HEK293T (cell line): Measurements from ENCODE around the gene CCDC88C.

Experiments
- CTCF ChIA-PET: fragments of 350-600 bp; formaldehyde crosslinking; extraction: SDS; loops from one replicate; lab custom pipeline; 2021; ENCODE audit warnings: antibody characterized with exemption, inconsistent platforms; lab: Yijun Ruan, JAX
- POLR2A ChIA-PET: fragments of 350-600 bp; formaldehyde crosslinking; extraction: SDS; loops from one replicate; lab custom pipeline; 2020; ENCODE audit warnings: antibody characterized with exemption, inconsistent platforms; lab: Yijun Ruan, JAX
- DNase-seq: peaks from one replicate; pipeline ENCODE4 v3.0.0; 2012; ENCODE audit warnings: mixed read lengths; ENCODE audit errors: extremely low spot score
- ARNT ChIP-seq: fragments of 450-650 bp; IDR thresholded peaks from 2 replicates; pipeline ENCODE4 v1.6.1; 2017; ENCODE audit warnings: mild to moderate bottlenecking
- BHLHE40 ChIP-seq: fragments of 450-650 bp; IDR thresholded peaks from 2 replicates; pipeline ENCODE4 v1.6.1; 2016; ENCODE audit warnings: mild to moderate bottlenecking, moderate library complexity, borderline replicate concordance
- CTBP1 ChIP-seq: fragments of 450-650 bp; IDR thresholded peaks from 2 replicates; pipeline ENCODE4 v1.6.1; 2016; ENCODE audit warnings: borderline replicate concordance
- ELF4 ChIP-seq: fragments of 450-650 bp; IDR thresholded peaks from 2 replicates; pipeline ENCODE4 v1.6.1; 2017; ENCODE audit warnings: antibody characterized with exemption
- FOXA1 ChIP-seq: fragments of 450-650 bp; IDR thresholded peaks from 2 replicates; pipeline ENCODE4 v1.6.1; 2016; ENCODE audit warnings: mild to moderate bottlenecking
- FOXK2 ChIP-seq: fragments of 450-650 bp; IDR thresholded peaks from 2 replicates; pipeline ENCODE4 v1.6.1; 2016; ENCODE audit warnings: mild to moderate bottlenecking
- FOXM1 ChIP-seq: fragments of 450-650 bp; IDR thresholded peaks from 2 replicates; pipeline ENCODE4 v1.6.1; 2017; ENCODE audit warnings: mild to moderate bottlenecking, borderline replicate concordance
- HDGF ChIP-seq: fragments of 450-650 bp; IDR thresholded peaks from 2 replicates; pipeline ENCODE4 v1.6.1; 2017; ENCODE audit warnings: antibody characterized with exemption, borderline replicate concordance
- L3MBTL2 ChIP-seq: fragments of 450-650 bp; conservative IDR thresholded peaks from 2 replicates; pipeline ENCODE4 v1.6.1; 2016; ENCODE audit warnings: mild to moderate bottlenecking
- LEF1 ChIP-seq: fragments of 450-650 bp; IDR thresholded peaks from 2 replicates; pipeline ENCODE4 v1.6.1; 2017; ENCODE audit warnings: mild to moderate bottlenecking, borderline replicate concordance
- NFRKB ChIP-seq: fragments of 450-650 bp; IDR thresholded peaks from 2 replicates; pipeline ENCODE4 v1.6.1; 2016; ENCODE audit warnings: mild to moderate bottlenecking, moderate library complexity
- SP1 ChIP-seq: fragments of 450-650 bp; IDR thresholded peaks from 2 replicates; pipeline ENCODE4 v1.6.1; 2017
- SUZ12 ChIP-seq: fragments of 450-650 bp; IDR thresholded peaks from 2 replicates; pipeline ENCODE4 v1.6.1; 2016; ENCODE audit warnings: mild to moderate bottlenecking
- TARDBP ChIP-seq: fragments of 450-650 bp; IDR thresholded peaks from 2 replicates; pipeline ENCODE4 v1.6.1; 2016
- ZNF384 ChIP-seq: fragments of 450-650 bp; IDR thresholded peaks from 2 replicates; pipeline ENCODE4 v1.6.1; 2016
- TF ChIP-seq, protein P1 (sequence below): fragments of 450-650 bp; IDR thresholded peaks from 2 replicates; pipeline ENCODE4 v1.6.1; 2016

Gene CCDC88C

DNA sequence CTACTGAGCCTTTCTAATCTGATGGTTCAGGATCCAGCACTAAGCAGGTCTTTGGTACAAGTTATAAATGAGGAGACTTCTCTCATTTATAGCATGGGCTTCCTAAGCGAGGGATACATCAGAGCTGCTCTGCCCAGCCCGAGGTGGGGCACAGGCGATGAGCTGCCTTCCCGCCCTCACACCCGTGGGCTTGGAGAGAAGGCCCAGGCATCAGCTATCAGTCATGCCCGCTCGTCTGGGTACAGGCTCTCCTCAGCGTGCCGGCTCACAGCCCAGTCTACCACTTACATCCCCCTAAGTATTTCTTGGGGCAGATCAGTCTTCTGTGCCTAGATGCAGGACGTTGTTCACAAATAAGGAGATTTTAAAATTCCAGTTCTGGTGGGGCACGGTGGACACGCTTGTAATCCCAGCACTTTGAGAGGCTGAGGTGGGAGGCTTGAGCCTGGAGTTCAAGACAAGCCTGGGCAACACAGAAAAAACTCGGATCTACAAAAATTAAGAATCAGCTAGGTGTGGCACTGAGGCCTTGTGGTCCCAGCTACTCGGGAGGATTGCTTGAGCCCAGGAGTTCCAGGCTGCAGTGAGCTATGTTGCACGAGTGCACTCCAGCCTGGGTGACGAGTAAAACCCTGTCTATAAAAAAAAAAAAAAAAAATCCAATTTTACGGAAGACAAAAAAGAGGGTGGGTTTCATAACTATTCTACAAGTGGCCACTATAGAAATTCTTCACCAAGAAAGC is 57.0 kb downstream of the CCDC88C start:
- ChIA-PET POLR2A (no interaction called here), CTCF (interaction anchor here (0.7 to 1.2 kb wide), 2 partner anchors 9 to 31 kb away, joined by 3 to 4 read pairs; no protein-coding TSS in a partner anchor)
- TF ChIP-seq FOXM1 (no peak), NFRKB (no peak), BHLHE40 (no peak), FOXK2 (no peak), FOXA1 (no peak)
- TF ChIP-seq, protein P1, sequence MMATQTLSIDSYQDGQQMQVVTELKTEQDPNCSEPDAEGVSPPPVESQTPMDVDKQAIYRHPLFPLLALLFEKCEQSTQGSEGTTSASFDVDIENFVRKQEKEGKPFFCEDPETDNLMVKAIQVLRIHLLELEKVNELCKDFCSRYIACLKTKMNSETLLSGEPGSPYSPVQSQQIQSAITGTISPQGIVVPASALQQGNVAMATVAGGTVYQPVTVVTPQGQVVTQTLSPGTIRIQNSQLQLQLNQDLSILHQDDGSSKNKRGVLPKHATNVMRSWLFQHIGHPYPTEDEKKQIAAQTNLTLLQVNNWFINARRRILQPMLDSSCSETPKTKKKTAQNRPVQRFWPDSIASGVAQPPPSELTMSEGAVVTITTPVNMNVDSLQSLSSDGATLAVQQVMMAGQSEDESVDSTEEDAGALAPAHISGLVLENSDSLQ: no peak
- no peak for DNase-seq

DNA sequence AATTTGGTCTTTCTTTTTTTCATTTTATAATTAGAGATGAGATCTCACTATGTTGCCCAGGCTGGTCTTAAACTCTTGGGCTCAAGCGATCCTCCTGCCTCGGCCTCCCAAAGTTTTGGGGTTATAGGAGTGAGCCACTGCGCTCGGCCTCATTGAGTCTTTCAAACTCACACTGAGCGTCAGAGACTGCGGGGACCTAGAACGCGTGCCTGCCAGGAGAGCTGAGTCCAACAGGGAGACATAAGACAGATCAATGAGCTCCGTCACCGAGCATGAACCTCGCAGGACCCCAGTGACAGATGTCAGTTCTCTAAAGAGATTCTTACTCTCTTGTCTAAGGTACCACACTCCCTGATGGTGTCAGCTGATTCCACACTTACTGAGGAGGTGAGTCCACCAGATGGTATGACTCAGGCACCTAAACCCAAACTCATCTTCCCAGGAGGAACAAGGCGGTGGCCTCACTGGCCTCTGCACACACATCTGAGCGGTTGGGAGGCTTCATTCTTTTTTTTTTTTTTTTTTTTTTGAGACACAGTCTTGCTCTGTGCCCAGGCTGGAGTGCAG is 58.9 kb downstream of the CCDC88C start:
- TF ChIP-seq NFRKB: no peak
- no peak for TF ChIP-seq SP1
- no peak for TF ChIP-seq LEF1
- no peak for TF ChIP-seq TARDBP
- TF ChIP-seq FOXK2: no peak
- TF ChIP-seq, protein P1: no peak
- no peak for TF ChIP-seq ARNT
- no peak for DNase-seq
- CTCF ChIA-PET: no interaction called here
- POLR2A ChIA-PET: no interaction called here

DNA sequence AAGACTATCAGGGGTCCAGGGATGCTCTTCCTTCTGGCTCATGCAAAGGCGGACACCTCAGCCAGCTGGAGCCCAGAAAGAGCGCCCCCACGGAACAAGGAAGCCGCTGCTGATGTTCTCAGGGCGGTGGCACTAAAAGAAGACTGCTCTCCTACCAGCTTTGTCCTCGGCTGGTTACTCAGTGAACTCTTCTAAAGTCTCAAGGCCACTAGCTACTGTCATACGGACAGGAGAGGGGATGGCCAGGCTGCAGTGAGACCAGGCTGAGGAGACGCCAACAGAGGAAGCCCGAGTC is 59.6 kb downstream of the CCDC88C start:
- POLR2A ChIA-PET: no interaction called here

DNA sequence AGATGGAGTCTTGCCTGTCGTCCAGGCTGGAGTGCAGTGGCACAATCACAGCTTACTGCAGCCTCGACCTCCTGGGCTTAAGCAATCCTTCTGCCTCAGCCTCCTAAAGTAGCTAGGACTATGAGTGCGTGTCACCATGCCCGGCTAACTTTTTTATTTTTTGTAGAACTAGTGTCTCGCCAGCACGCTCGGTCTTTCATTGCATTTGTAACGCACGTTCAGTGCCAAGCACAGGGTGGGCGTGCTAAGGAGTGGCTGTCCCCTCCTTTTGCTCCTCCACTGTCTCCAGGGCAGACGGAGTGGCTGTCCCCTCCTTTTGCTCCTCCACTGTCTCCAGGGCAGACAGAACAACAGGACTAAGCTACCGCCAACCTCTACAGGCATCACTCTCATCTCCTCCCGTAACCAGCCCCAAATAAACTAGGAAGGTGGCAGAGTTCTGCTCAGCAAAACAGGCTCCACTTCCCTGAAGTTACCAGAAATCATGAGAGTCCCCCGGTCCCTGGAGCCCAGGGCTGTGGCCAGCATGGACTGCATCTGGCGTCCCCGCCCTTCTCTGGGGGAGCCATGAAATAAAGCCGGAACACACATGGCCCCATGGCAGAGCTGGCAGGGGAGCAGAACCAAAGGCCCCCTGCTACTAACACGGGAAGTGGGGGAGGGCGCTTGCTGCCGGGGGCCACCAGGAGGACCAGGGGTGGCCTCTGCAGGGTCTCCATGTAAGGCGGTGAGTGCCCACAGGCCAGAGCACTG is 60.2 kb downstream of the CCDC88C start:
- DNase-seq: no peak
- TF ChIP-seq HDGF: no peak
- TF ChIP-seq L3MBTL2: no peak
- TF ChIP-seq SUZ12: no peak
- no peak for TF ChIP-seq FOXM1
- no peak for TF ChIP-seq TARDBP
- no peak for TF ChIP-seq CTBP1
- no peak for TF ChIP-seq LEF1
- no peak for TF ChIP-seq ARNT
- no peak for TF ChIP-seq ELF4
- TF ChIP-seq, protein P1: no peak
- no peak for TF ChIP-seq ZNF384
- TF ChIP-seq FOXK2: no peak
- no peak for TF ChIP-seq FOXA1
- ChIA-PET POLR2A (no interaction called here), CTCF (interaction anchor here (0.6 to 1.2 kb wide), 3 partner anchors 18 to 108 kb away, joined by 3 to 8 read pairs (median 3); no protein-coding TSS in a partner anchor)

More for the DNA sequence above, 59.6 kb downstream of the CCDC88C start:
- DNase-seq: no peak
- CTCF ChIA-PET: interaction anchor here (0.8 kb wide), 1 partner anchor 55 kb away, joined by 3 read pairs; no protein-coding TSS in a partner anchor
- TF ChIP-seq HDGF (no peak), BHLHE40 (no peak)

DNA sequence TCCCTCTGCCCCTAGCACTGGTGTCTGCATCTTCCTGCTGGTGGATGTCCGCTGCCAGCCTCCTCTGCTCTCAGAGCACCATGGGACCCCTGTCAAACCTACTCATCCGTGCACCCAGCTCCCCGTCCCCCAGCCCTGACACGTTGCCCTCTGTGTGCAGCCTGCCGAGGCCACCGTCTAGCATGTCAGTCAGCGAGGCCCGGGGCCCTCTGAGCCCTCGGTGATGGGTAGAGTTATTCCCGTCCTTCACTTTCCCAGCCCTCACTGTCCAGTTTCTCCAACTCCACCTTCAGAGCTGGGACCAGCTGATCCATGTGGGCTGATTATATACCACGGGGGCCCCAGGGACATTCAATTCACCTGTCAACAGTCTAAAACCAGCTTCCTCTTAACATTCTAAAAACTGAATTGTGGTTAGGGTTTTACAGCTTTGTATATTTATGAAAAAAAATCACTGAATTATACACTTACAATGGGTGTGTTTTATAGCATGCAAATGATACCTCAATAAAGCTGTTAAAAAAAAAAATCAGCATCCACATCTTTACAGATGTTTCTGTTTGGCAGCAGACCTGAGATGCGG is 61.3 kb downstream of the CCDC88C start:
- no peak for TF ChIP-seq LEF1
- no peak for TF ChIP-seq TARDBP
- TF ChIP-seq ELF4: no peak
- no peak for TF ChIP-seq L3MBTL2
- no peak for TF ChIP-seq NFRKB
- TF ChIP-seq SP1: no peak
- no peak for TF ChIP-seq HDGF
- no peak for TF ChIP-seq SUZ12
- TF ChIP-seq, protein P1: no peak
- TF ChIP-seq FOXK2: no peak
- TF ChIP-seq FOXM1: no peak
- TF ChIP-seq ARNT: no peak
- no peak for TF ChIP-seq BHLHE40
- no peak for TF ChIP-seq FOXA1
- no peak for TF ChIP-seq CTBP1
- no peak for TF ChIP-seq ZNF384
- no peak for DNase-seq
- ChIA-PET POLR2A (no interaction called here), CTCF (interaction anchor here (0.6 to 2.2 kb wide), 5 partner anchors 17 to 109 kb away, joined by 3 to 10 read pairs (median 3); no protein-coding TSS in a partner anchor)
